ENCODE data around the gene RSU1. TPM values are rescaled to one million over a fixed set of nuclear protein-coding genes. Genes with fewer than 3 reads are reported as not detected.
"Not testable (repeated sequence)": the region's sequence is repeated elsewhere in the genome, so short reads cannot be mapped to it uniquely, and the experiment has no call there.

RSU1 gene
- total RNA-seq, 2 donors from 2014 or later, result 21.4 to 28.3 TPM

- Histone ChIP-seq H3K27me3 (no peaks in the 10 kb centered on the region), H3K4me1 (peaks cover 30% of the 10 kb centered on the region), H3K4me3 (no peak overlapping the region), H3K9me3 (no peaks in the 10 kb centered on the region), H3K27ac (peak overlapping the region; percentile 32 to 84 (median 78)), H3K36me3 (replicated peaks in 1 of 2; ENCODE audit: insufficient read depth in 1 of 2, low read depth in 2 of 2) (no peaks in the 10 kb centered on the region)
- ATAC-seq (peak; percentile 91), DNase-seq (peak; percentile 76 to 88 (median 80))
- 5 to 7% methylated on average over 11 of the region's 11 CpGs for WGBS, 2 donors
- intact Hi-C loops (cut with DNase I), result no loop called here
- TF ChIP-seq POLR2A (IDR thresholded peaks at IDR 0.05) (peak in 1 of 3 donors; percentile 1), CTCF (IDR thresholded peaks at IDR 0.05) (peak; percentile 24 to 86 (median 56))
Observed at GRCh38 chr10:16828114-16828568, 10.9 kb upstream of the RSU1 start.

GRCh38 chr10:16827474-16827873 is 10.2 kb upstream of the RSU1 start:
- WGBS, 2 donors, result 26 to 40% methylated on average over 8 of the region's 8 CpGs
- peak overlapping the region in 3 of 4 donors; percentile 74 to 84 (median 83) for H3K27ac ChIP-seq
- H3K27me3 ChIP-seq; intact Hi-C loops (cut with DNase I); H3K9me3 ChIP-seq; H3K36me3 ChIP-seq (replicated peaks in 1 of 2; ENCODE audit: insufficient read depth in 1 of 2, low read depth in 2 of 2); H3K4me3 ChIP-seq: not testable (repeated sequence)
- ATAC-seq, result peak; percentile 30
- H3K4me1 ChIP-seq, result peaks cover 23% of the 10 kb centered on the region
- peak in 2 of 4 donors; percentile 15 to 30 for DNase-seq
- peak in 1 of 3 donors; percentile 24 for TF ChIP-seq POLR2A (IDR thresholded peaks at IDR 0.05)

- ATAC-seq, result no peak
- intact Hi-C loops (cut with DNase I), result no loop called here
- Histone ChIP-seq H3K27ac (no peak overlapping the region), H3K36me3 (replicated peaks in 1 of 2; ENCODE audit: insufficient read depth in 1 of 2, low read depth in 2 of 2) (no peaks in the 10 kb centered on the region), H3K27me3 (no peaks in the 10 kb centered on the region), H3K4me1 (peaks cover 4% of the 10 kb centered on the region), H3K9me3 (no peaks in the 10 kb centered on the region), H3K4me3 (no peak overlapping the region)
- TF ChIP-seq POLR2A (IDR thresholded peaks at IDR 0.05) (no peak), CTCF (IDR thresholded peaks at IDR 0.05) (no peak)
- DNase-seq, result no peak
- WGBS, 2 donors, result 88 to 97% methylated on average over 3 to 4 of the region's 4 CpGs
Observed at GRCh38 chr10:16822726-16823360, 5.6 kb upstream of the RSU1 start.

- Histone ChIP-seq H3K27me3 (no peaks in the 10 kb centered on the region), H3K36me3 (replicated peaks in 1 of 2; ENCODE audit: insufficient read depth in 1 of 2, low read depth in 2 of 2) (no peaks in the 10 kb centered on the region), H3K4me1 (peaks cover 4% of the 10 kb centered on the region), H3K27ac (no peak overlapping the region), H3K9me3 (no peaks in the 10 kb centered on the region), H3K4me3 (no peak overlapping the region)
- WGBS, 2 donors, result 83 to 95% methylated on average over 2 of the region's 2 CpGs
- ATAC-seq (no peak), DNase-seq (no peak)
- intact Hi-C loops (cut with DNase I), result no loop called here
- TF ChIP-seq POLR2A (IDR thresholded peaks at IDR 0.05), result no peak
- no peak for TF ChIP-seq CTCF (IDR thresholded peaks at IDR 0.05)
Observed at GRCh38 chr10:16822027-16822426, 4.8 kb upstream of the RSU1 start.

- intact Hi-C loops (cut with DNase I), result no loop called here
- DNase-seq, result no peak
- Histone ChIP-seq H3K27me3 (no peaks in the 10 kb centered on the region), H3K4me1 (peaks cover 7% of the 10 kb centered on the region), H3K36me3 (replicated peaks in 1 of 2; ENCODE audit: insufficient read depth in 1 of 2, low read depth in 2 of 2) (no peaks in the 10 kb centered on the region), H3K4me3 (no peak overlapping the region), H3K27ac (no peak overlapping the region), H3K9me3 (no peaks in the 10 kb centered on the region)
- no peak for TF ChIP-seq POLR2A (IDR thresholded peaks at IDR 0.05)
- no peak for TF ChIP-seq CTCF (IDR thresholded peaks at IDR 0.05)
- 86 to 90% methylated on average over 5 of the region's 5 CpGs for WGBS, 2 donors
- no peak for ATAC-seq
Observed at GRCh38 chr10:16820421-16820820, 3.2 kb upstream of the RSU1 start.
